Measurements from ENCODE around the gene B4GALT5.

Gene B4GALT5

DNA sequence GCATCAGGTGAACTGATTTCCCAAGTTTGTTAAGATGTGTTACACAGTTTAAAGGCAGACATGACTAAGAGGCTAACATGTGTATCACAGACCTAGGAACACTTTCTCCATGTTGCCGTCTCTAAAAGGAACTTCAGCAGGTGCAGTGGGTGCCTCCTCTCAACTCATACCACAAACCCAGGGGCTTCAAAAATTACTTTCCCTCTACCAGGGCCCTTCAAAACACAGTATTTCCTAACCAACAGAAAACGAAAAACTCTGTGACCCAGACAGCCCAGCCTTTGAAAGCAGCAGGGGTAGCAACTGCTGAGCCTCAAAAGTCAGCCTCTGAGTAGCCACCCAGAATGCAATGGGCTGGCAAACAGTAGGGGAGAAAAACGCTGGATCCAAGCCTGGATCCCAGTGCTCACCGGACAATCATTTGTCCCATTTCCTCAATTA is 28.5 kb downstream of the B4GALT5 start:
- DNase-seq: no peak
- no peak for TF ChIP-seq POLR2A (IDR thresholded peaks at IDR 0.05; ENCODE audit: low read length)
- no peak for TF ChIP-seq GATA1 (IDR thresholded peaks at IDR 0.05; ENCODE audit: low read depth, low read length)

- TF ChIP-seq POLR2A (IDR thresholded peaks at IDR 0.05; ENCODE audit: low read length): no peak
- TF ChIP-seq GATA1 (IDR thresholded peaks at IDR 0.05; ENCODE audit: low read depth, low read length): no peak
- no peak for DNase-seq
Measured at GRCh38 chr20:49684335-49684997, 29.2 kb downstream of the B4GALT5 start.

GRCh38 chr20:49682798-49683197 is 30.9 kb downstream of the B4GALT5 start:
- no peak for DNase-seq
- TF ChIP-seq POLR2A (IDR thresholded peaks at IDR 0.05; ENCODE audit: low read length) (no peak), GATA1 (IDR thresholded peaks at IDR 0.05; ENCODE audit: low read depth, low read length) (no peak)

DNA sequence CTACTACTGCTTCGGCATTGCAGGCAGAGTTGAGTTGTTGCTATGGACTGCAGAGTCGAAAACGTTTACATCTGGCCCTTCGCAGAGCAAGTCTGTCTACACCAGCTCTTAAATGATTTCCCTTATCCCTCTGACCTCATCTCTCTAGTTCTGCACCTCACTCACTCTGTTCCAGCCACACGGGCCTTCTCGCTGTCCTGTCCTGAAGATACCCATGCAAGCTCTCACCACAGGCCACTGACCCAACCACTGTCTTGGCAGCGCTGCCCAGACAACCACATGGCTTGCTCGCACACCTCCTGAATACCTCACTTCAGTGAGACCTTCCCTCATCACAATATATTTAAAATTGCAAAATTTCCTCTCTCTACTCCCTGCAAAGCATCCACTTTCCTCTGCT is 31.4 kb downstream of the B4GALT5 start:
- TF ChIP-seq GATA1 (IDR thresholded peaks at IDR 0.05; ENCODE audit: low read depth, low read length) (no peak), POLR2A (IDR thresholded peaks at IDR 0.05; ENCODE audit: low read length) (no peak)
- no peak for DNase-seq

DNA sequence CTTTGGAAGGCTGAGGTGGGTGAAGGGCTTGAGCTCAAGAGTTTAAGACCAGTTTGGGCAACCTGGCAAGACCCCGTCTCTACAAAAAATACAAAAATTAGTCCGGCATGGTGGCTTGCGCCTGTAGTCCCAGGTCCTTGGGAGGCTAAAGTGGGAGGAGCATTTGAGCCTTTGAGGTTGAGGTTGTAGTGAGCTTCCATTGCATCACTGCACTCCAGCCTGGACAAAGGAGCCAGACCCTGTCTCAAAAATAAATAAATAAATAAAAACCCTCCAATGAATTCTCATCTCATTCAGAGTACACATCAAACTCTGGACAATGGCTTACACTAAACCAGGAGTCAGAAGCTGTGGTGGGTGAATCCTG is 31.8 kb downstream of the B4GALT5 start:
- TF ChIP-seq GATA1 (IDR thresholded peaks at IDR 0.05; ENCODE audit: low read depth, low read length) (no peak), POLR2A (IDR thresholded peaks at IDR 0.05; ENCODE audit: low read length) (no peak)
- DNase-seq: no peak

- no peak for TF ChIP-seq GATA1 (IDR thresholded peaks at IDR 0.05; ENCODE audit: low read depth, low read length)
- no peak for TF ChIP-seq POLR2A (IDR thresholded peaks at IDR 0.05; ENCODE audit: low read length)
- DNase-seq: no peak
Measured at GRCh38 chr20:49680484-49680883, 33.2 kb downstream of the B4GALT5 start.

GRCh38 chr20:49679634-49680033 is 34.0 kb downstream of the B4GALT5 start:
- TF ChIP-seq GATA1 (IDR thresholded peaks at IDR 0.05; ENCODE audit: low read depth, low read length) (no peak), POLR2A (IDR thresholded peaks at IDR 0.05; ENCODE audit: low read length) (no peak)
- DNase-seq: no peak

DNA sequence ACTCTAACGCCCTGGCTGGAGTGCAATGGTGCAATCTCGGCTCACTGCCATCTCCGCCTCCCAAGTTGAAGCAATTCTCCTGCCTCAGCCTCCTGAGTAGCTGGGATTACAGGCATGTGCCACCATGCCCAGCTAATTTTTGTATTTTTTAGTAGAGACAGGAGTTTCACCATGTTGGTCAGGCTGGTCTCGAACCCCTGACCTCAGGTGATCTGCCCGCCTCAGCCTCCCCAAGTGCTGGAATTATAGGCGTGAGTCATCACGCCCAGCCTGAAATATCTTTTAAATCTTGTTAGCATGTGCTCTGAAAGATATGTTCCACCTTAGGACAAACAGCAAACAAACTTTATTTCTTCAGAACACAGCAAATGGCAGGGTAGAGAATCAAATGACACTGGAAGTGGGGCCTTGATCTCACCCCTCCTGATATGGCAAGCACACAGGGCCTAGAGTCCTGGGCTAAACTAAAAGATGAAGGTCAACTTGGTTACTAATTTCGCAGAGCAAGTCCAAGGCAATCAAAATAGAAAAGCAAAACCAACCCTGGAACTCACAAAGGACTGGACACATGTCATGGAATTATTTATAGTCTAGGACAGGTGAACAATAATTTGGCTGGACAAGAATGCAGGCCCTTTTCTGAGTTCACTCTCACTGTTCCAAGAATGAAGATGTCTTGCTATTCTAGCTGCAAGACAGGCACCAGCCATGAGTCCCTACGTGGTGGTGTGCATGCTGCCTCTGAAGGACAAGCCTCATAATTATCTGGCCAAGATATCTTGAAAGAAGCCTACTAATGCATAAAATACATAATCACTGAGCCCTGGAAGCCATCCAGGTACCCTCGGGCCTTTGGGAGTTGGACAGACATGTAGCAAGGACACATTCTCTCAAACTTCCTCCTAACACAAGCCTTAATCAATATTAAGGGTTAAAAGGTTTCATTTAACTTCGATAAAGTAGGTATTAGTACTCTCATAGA is 35.6 kb downstream of the B4GALT5 start:
- TF ChIP-seq POLR2A (IDR thresholded peaks at IDR 0.05; ENCODE audit: low read length) (no peak), GATA1 (IDR thresholded peaks at IDR 0.05; ENCODE audit: low read depth, low read length) (no peak)
- peak; percentile 69 to 75 for DNase-seq

- no peak for TF ChIP-seq POLR2A (IDR thresholded peaks at IDR 0.05; ENCODE audit: low read length)
- TF ChIP-seq GATA1 (IDR thresholded peaks at IDR 0.05; ENCODE audit: low read depth, low read length): no peak
- peak; percentile 65 to 78 for DNase-seq
Measured at GRCh38 chr20:49676581-49677291, 36.9 kb downstream of the B4GALT5 start.

DNA sequence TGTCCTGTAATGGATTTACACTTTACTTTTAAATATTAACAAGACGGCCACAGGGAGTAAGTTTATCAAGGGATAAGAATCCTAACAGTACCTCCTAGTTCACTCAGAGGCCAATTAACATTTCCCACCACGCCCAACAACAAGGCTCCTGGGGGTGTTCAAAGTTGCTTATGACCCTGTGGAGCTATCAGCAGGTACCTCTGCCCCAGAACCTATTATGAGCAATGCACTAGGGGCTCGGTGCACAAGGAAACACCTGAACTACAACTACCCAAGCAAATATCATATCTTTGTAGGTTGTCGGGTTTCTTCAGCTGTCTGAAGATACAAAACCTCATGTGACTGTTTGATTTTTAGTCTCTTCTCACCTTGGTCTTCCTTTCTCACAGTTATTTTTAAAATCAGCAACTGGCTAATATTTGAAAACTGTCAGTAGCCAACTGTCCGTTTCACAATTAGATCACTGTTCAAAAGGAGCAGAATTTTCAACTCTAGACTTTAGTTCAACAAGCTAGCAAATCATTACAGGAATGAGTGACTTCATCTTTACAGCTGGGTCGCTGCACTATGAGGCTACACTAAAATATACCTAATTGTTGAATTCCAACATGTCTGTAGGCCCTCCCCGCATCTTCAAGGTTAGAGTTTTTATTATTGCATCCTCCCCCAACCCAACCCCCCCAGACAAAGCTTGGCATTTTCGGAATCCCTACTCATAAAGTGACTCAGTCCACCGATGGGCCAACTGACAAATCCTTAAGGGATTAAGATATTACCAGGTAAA is 38.1 kb downstream of the B4GALT5 start:
- TF ChIP-seq POLR2A (IDR thresholded peaks at IDR 0.05; ENCODE audit: low read length) (no peak), GATA1 (IDR thresholded peaks at IDR 0.05; ENCODE audit: low read depth, low read length) (no peak)
- DNase-seq: peak; percentile 16 to 41

DNA sequence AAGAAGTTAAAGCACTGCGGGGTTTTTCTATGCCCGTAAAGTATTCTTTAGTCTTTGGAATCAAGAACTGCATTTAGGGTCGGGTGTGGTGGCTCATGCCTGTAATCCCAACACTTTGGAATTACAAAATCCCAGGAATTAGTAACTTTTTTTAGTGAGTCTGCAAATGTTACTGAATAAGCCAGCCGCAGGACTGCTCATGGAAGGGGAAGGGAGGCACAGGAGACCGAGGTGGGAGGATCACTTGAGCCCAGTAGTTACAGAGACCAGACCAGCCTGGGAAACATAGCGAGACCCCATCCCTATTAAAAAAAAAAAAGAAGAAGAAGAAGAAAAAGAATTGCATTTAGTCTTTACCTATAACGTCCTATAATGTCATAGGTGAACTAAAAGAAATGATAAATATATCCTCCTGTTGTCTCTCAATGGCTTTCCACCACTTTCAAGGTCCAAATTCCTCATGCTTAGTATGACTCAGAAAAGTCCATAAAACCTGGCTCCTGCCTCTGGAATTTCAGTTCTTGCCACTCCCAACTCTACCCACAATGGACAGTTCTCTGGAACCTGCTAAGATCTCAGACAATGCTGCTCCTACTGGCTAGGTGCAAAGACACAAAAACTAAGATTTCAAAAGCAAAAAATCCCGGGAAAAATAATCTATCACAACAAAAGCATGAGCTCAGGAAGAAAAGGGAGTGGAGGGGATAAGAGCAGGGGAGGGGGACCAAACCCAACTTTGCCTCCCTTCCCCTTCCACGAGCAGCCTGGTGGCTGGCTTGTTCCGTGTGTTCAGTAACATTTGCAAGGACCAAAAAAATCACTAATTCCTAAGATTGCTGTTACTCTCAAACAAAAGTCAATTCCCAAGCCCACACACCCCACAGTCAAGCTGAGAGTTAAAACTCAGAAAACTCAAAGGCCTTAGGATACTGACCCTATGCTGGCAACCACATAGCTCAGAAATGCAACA is 39.0 kb downstream of the B4GALT5 start:
- no peak for DNase-seq
- TF ChIP-seq GATA1 (IDR thresholded peaks at IDR 0.05; ENCODE audit: low read depth, low read length) (no peak), POLR2A (IDR thresholded peaks at IDR 0.05; ENCODE audit: low read length) (no peak)

GRCh38 chr20:49672096-49672664 is 41.5 kb downstream of the B4GALT5 start:
- DNase-seq: no peak

More at GRCh38 chr20:49672096-49672664, 41.5 kb downstream of the B4GALT5 start:
- TF ChIP-seq GATA1 (IDR thresholded peaks at IDR 0.05; ENCODE audit: low read depth, low read length): no peak
- TF ChIP-seq POLR2A (IDR thresholded peaks at IDR 0.05; ENCODE audit: low read length): no peak

All from erythroblast (primary cell).